A549 (cell line): ENCODE data around the gene ESYT1. TPM values are rescaled to one million over a fixed set of nuclear protein-coding genes. Genes with fewer than 3 reads are reported as not detected.

Source experiments
- ATAC-seq, 2 experiments: fragments of 200-7000 bp in 1 of 2; fragments of >200 bp in 1 of 2; cut with Nextera tagmentation in 1 of 2; cut with Tn5 transposase in 1 of 2; 3 replicates each; pipeline versions ENCODE4 v1.8.0 to v1.9.1; 2018 to 2020; ENCODE audit warnings: mild to moderate bottlenecking in 1 of 2, moderate library complexity in 1 of 2
- CTCF ChIA-PET: fragments of 300-600 bp; sonication (Branson Sonifier 250); formaldehyde crosslinking; extraction: SDS; loops from one replicate; lab custom pipeline; 2021; ENCODE audit warnings: antibody characterized with exemption, inconsistent platforms; lab: Yijun Ruan, JAX
- POLR2A ChIA-PET: fragments of 350-600 bp; formaldehyde crosslinking; extraction: SDS; loops from one replicate; lab custom pipeline; 2021; ENCODE audit warnings: antibody characterized with exemption, inconsistent platforms; lab: Yijun Ruan, JAX
- DNase-seq, 2 experiments: peaks; one replicate each; pipeline versions ENCODE4 v3.0.0 to v3.0.0-alpha.2; 2011 to 2016; ENCODE audit warnings: low read depth in 1 of 2, low spot score in 1 of 2
- FAIRE-seq: peaks from 2 replicates; lab custom pipeline; 2011; peaks lifted over from hg19 to GRCh38; lab: Jason Lieb, UNC
- H3K27ac ChIP-seq, 2 experiments: fragments of >200 bp; sonication (Bioruptor Twin); formaldehyde crosslinking; 3 replicates each; pipeline ENCODE4 v1.5.1; 2016 to 2017
- H3K4me1 ChIP-seq: fragments of >200 bp; sonication (Bioruptor Twin); formaldehyde crosslinking; 3 replicates; pipeline ENCODE4 v1.6.1; 2016
- H3K4me2 ChIP-seq: fragments of >200 bp; sonication (Bioruptor Twin); formaldehyde crosslinking; 3 replicates; pipeline ENCODE4 v1.6.1; 2016
- H3K4me3 ChIP-seq: fragments of >200 bp; sonication (Bioruptor Twin); formaldehyde crosslinking; 3 replicates; pipeline ENCODE4 v1.5.1; 2016
- H3K9me3 ChIP-seq: fragments of >200 bp; sonication (Bioruptor Twin); formaldehyde crosslinking; 3 replicates; pipeline ENCODE4 v1.6.1; 2016
- ATOH8 ChIP-seq: fragments of 250-450 bp; sonication (Bioruptor Pico); IDR thresholded peaks from 2 replicates; pipeline ENCODE4 v1.5.0; 2020; ENCODE audit warnings: low read depth, mild to moderate bottlenecking, moderate library complexity
- BCL3 ChIP-seq: fragments of >200 bp; sonication (Bioruptor Twin); formaldehyde crosslinking; IDR thresholded peaks from 3 replicates; pipeline ENCODE4 v1.6.1; 2016
- BHLHE40 ChIP-seq: IDR thresholded peaks from 2 replicates; pipeline ENCODE4 v1.6.1; 2012; ENCODE audit warnings: low read depth, low read length, inconsistent platforms
- CBX8 ChIP-seq: fragments of 200-600 bp; sonication (generic); IDR thresholded peaks from 2 replicates; pipeline ENCODE4 v1.6.1; 2016
- CHD2 ChIP-seq: fragments of 150-350 bp; IDR thresholded peaks from 2 replicates; pipeline ENCODE4 v1.6.1; 2014; ENCODE audit warnings: low read length; ENCODE audit not compliant: partially characterized antibody
- EHF ChIP-seq: fragments of 250-450 bp; sonication (Bioruptor Pico); IDR thresholded peaks from 2 replicates; pipeline ENCODE4 v1.5.0; 2020; ENCODE audit warnings: mild to moderate bottlenecking
- FOSL2 ChIP-seq, 2 experiments: fragments of 450-650 bp in 1 of 2; fragments of >200 bp in 1 of 2; sonication (Bioruptor Twin) in 1 of 2; formaldehyde crosslinking; IDR thresholded peaks; 2 replicates each; pipeline versions ENCODE4 v1.5.0 to v1.6.1; 2016 to 2020; ENCODE audit warnings: mild to moderate bottlenecking in 1 of 2, moderate library complexity in 1 of 2
- FOXS1 ChIP-seq: fragments of 250-450 bp; sonication (Bioruptor Pico); IDR thresholded peaks from 2 replicates; pipeline ENCODE4 v1.5.0; 2020; ENCODE audit warnings: mild to moderate bottlenecking, moderate library complexity
- HDAC2 ChIP-seq: fragments of 200-600 bp; sonication (generic); IDR thresholded peaks from 2 replicates; pipeline ENCODE4 v1.6.1; 2016
- HES2 ChIP-seq: fragments of >200 bp; sonication (Bioruptor Twin); formaldehyde crosslinking; IDR thresholded peaks from 2 replicates; pipeline ENCODE4 v1.6.1; 2016
- HOXB5 ChIP-seq: fragments of 250-450 bp; sonication (Bioruptor Pico); IDR thresholded peaks from 2 replicates; pipeline ENCODE4 v1.5.0; 2020; ENCODE audit warnings: mild to moderate bottlenecking, moderate library complexity
- KDM1A ChIP-seq: fragments of 200-600 bp; sonication (generic); IDR thresholded peaks from 2 replicates; pipeline ENCODE4 v1.6.1; 2016; ENCODE audit warnings: low read depth, mild to moderate bottlenecking
- MAZ ChIP-seq: fragments of 150-350 bp; IDR thresholded peaks from 2 replicates; pipeline ENCODE4 v1.6.1; 2014; ENCODE audit warnings: antibody characterized with exemption, low read depth, low read length, borderline replicate concordance
- NR3C1 ChIP-seq: fragments of >200 bp; sonication (Bioruptor Twin); formaldehyde crosslinking; IDR thresholded peaks from 3 replicates; pipeline ENCODE4 v1.6.1; 2017
- PHF8 ChIP-seq: fragments of 200-600 bp; sonication (generic); IDR thresholded peaks from 2 replicates; pipeline ENCODE4 v1.6.1; 2016; ENCODE audit warnings: low read depth, mild to moderate bottlenecking, antibody characterized with exemption, moderate library complexity, borderline replicate concordance
- POLR2AphosphoS2 ChIP-seq: conservative IDR thresholded peaks from 2 replicates; pipeline ENCODE4 v1.6.1; 2012; ENCODE audit warnings: low read length, improper control_type of control experiment, inconsistent platforms
- RAD21 ChIP-seq, 2 experiments: fragments of >200 bp in 1 of 2; sonication (Bioruptor Twin) in 1 of 2; formaldehyde crosslinking in 1 of 2; IDR thresholded peaks in 1 of 2; conservative IDR thresholded peaks in 1 of 2; 2 replicates in 1 of 2; 3 replicates in 1 of 2; pipeline ENCODE4 v1.6.1; 2012 to 2018; ENCODE audit warnings: inconsistent platforms in 1 of 2
- RNF2 ChIP-seq: fragments of 200-600 bp; sonication (generic); IDR thresholded peaks from 2 replicates; pipeline ENCODE4 v1.6.1; 2016; ENCODE audit warnings: low read depth, mild to moderate bottlenecking, antibody characterized with exemption, moderate library complexity, borderline replicate concordance
- TFCP2L1 ChIP-seq: fragments of 250-450 bp; sonication (Bioruptor Pico); IDR thresholded peaks from 2 replicates; pipeline ENCODE4 v1.5.0; 2021; ENCODE audit warnings: mild to moderate bottlenecking
- ZC3H11A ChIP-seq: fragments of 450-650 bp; IDR thresholded peaks from 2 replicates; pipeline ENCODE4 v1.6.1; 2014; ENCODE audit warnings: antibody characterized with exemption, mild to moderate bottlenecking
- ZFP36 ChIP-seq: fragments of 450-650 bp; IDR thresholded peaks from 2 replicates; pipeline ENCODE4 v1.6.1; 2014; ENCODE audit warnings: borderline replicate concordance; ENCODE audit not compliant: partially characterized antibody
- ZNF302 ChIP-seq: fragments of 250-450 bp; sonication (Bioruptor Pico); IDR thresholded peaks from 2 replicates; pipeline ENCODE4 v1.9.0; 2021; ENCODE audit warnings: inconsistent platforms, mild to moderate bottlenecking, moderate library complexity
- ZSCAN20 ChIP-seq: fragments of 250-450 bp; sonication (Bioruptor Pico); IDR thresholded peaks from 2 replicates; pipeline ENCODE4 v1.8.0; 2022; ENCODE audit warnings: mild to moderate bottlenecking, moderate library complexity
- WGBS: methylation state at CpG from one replicate; pipeline ENCODE4 v1.1.6; 2017; ENCODE audit errors: missing lambda C conversion rate; 5-methylcytosine and 5-hydroxymethylcytosine counted together
- polyA plus RNA-seq, 4 experiments: library from polyadenylated mRNA; depleted of rRNA in 3 of 4; stranded (reverse); fragments of >200 nt; fragmentation: RNase III in 1 of 4; extraction: RNeasy Plus Mini Kit Qiagen cat#74134 plus additional on column Dnase treatment in 1 of 4; gene quantifications; 2 replicates in 3 of 4; 3 replicates in 1 of 4; pipeline ENCODE4 v1.2.3, GENCODE V29; 2011 to 2017
- TF ChIP-seq, protein P1 (sequence below): fragments of 250-450 bp; sonication (Bioruptor Pico); IDR thresholded peaks from 2 replicates; pipeline ENCODE4 v1.5.0; 2021; ENCODE audit warnings: mild to moderate bottlenecking, moderate library complexity, borderline replicate concordance
- TF ChIP-seq, protein P2 (sequence below): fragments of 450-650 bp; IDR thresholded peaks from 2 replicates; pipeline ENCODE4 v1.6.1; 2014; ENCODE audit warnings: antibody characterized with exemption

Gene ESYT1
- polyA plus RNA-seq, 2 of the 4 experiments (the other 2 are of a cell fraction) = 54.2 to 72.4 TPM

- TF ChIP-seq ZC3H11A (no peak), BHLHE40 (no peak), HOXB5 (CRISPR knock-in tag) (no peak), HDAC2 (no peak), MAZ (no peak), CBX8 (no peak)
- TF ChIP-seq, protein P1, sequence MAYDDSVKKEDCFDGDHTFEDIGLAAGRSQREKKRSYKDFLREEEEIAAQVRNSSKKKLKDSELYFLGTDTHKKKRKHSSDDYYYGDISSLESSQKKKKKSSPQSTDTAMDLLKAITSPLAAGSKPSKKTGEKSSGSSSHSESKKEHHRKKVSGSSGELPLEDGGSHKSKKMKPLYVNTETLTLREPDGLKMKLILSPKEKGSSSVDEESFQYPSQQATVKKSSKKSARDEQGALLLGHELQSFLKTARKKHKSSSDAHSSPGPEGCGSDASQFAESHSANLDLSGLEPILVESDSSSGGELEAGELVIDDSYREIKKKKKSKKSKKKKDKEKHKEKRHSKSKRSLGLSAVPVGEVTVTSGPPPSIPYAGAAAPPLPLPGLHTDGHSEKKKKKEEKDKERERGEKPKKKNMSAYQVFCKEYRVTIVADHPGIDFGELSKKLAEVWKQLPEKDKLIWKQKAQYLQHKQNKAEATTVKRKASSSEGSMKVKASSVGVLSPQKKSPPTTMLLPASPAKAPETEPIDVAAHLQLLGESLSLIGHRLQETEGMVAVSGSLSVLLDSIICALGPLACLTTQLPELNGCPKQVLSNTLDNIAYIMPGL (CRISPR knock-in tag) = no peak
- TF ChIP-seq, all 56 proteins: peak for 0
Measured at GRCh38 chr12:56086608-56087007, 41.5 kb upstream of the ESYT1 start (continued).

GRCh38 chr12:56087220-56087619 is 40.8 kb upstream of the ESYT1 start:
- no peak for TF ChIP-seq FOXS1 (CRISPR knock-in tag)
- ATAC-seq (peak in 1 of 2 experiments; percentile 48; a peak in 2 of 6 replicates), FAIRE-seq (no peak), DNase-seq (peak in 1 of 2 experiments; percentile 45)
- Histone ChIP-seq H3K9me3 (no peaks in the 10 kb centered on the region), H3K4me1 (peaks cover 8% of the 10 kb centered on the region), H3K4me2 (no peak overlapping the region), H3K4me3 (no peak overlapping the region), H3K27ac (no peak overlapping the region)
- POLR2A ChIA-PET = no interaction called here
- 66% methylated on average over 6 of the region's 6 CpGs for WGBS
- CTCF ChIA-PET = interaction anchor here (0.6 to 1.9 kb wide), 3 partner anchors 8 to 43 kb away, joined by 3 to 5 read pairs (median 4); partner anchors contain the start of gene ZC3H10

GRCh38 chr12:56097738-56098137 is 30.3 kb upstream of the ESYT1 start:
- Histone ChIP-seq H3K4me3 (no peak overlapping the region), H3K9me3 (no peaks in the 10 kb centered on the region; the same call in 2 of the 3 replicates), H3K27ac (no peak overlapping the region), H3K4me2 (no peak overlapping the region), H3K4me1 (no peaks in the 10 kb centered on the region)
- no peak for TF ChIP-seq KDM1A
- TF ChIP-seq, protein P1 (CRISPR knock-in tag) = no peak
- TF ChIP-seq RAD21 (conservative IDR thresholded peaks at IDR 0.05 in 1 of 2, IDR thresholded peaks at IDR 0.05 in 1 of 2) = no peak
- no peak for TF ChIP-seq CHD2
- WGBS = 84% methylated on average over 6 of the region's 6 CpGs
- DNase-seq (no peak), FAIRE-seq (no peak), ATAC-seq (no peak)
- ChIA-PET CTCF (no interaction called here), POLR2A (interaction anchor here (0.6 kb wide), 1 partner anchor 43 kb away, joined by 7 read pairs; no protein-coding TSS in a partner anchor)

DNA sequence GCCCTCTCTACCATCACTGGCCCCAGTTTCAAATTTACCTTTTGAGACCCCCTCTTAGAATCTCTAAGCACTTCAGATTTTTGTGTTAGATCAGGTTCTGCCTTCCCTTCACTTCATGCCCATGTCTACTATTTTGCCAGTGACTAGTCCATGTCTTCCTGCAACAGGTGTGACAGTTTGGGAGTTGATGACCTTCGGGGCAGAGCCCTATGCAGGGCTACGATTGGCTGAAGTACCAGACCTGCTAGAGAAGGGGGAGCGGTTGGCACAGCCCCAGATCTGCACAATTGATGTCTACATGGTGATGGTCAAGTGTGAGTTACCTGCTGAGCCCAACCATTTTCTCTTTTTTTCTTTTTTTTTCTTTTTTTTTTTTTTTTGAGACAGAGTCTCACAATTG is 29.5 kb upstream of the ESYT1 start:
- H3K4me1 ChIP-seq = peaks cover 7% of the 10 kb centered on the region
- ChIA-PET CTCF (interaction anchor here (0.6 to 1.3 kb wide), 4 partner anchors 16 to 142 kb away, joined by 3 to 9 read pairs (median 3); partner anchors contain the start of gene ERBB3), POLR2A (no interaction called here)
- 58% methylated on average over 3 of the region's 3 CpGs for WGBS
- no peak overlapping the region for H3K4me2 ChIP-seq
- no peak for FAIRE-seq
- no peaks in the 10 kb centered on the region for H3K9me3 ChIP-seq
- H3K27ac ChIP-seq = no peak overlapping the region
- no peak for ATAC-seq
- no peak for DNase-seq
- no peak overlapping the region for H3K4me3 ChIP-seq
- no peak for TF ChIP-seq PHF8
- TF ChIP-seq ZNF302 = no peak
- no peak for TF ChIP-seq RNF2
- TF ChIP-seq HOXB5 (CRISPR knock-in tag) = no peak
- TF ChIP-seq HES2 = no peak
- TF ChIP-seq FOSL2 (IDR thresholded peaks at IDR 0.05) = no peak
- no peak for TF ChIP-seq FOSL2 (CRISPR knock-in tag; IDR thresholded peaks at IDR 0.05)
- no peak for TF ChIP-seq TFCP2L1
- no peak for TF ChIP-seq EHF (CRISPR knock-in tag)
- TF ChIP-seq ZFP36 = no peak
- no peak for TF ChIP-seq BCL3
- TF ChIP-seq, protein P2, sequence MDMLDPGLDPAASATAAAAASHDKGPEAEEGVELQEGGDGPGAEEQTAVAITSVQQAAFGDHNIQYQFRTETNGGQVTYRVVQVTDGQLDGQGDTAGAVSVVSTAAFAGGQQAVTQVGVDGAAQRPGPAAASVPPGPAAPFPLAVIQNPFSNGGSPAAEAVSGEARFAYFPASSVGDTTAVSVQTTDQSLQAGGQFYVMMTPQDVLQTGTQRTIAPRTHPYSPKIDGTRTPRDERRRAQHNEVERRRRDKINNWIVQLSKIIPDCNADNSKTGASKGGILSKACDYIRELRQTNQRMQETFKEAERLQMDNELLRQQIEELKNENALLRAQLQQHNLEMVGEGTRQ = no peak
- TF ChIP-seq ZSCAN20 (CRISPR knock-in tag) = no peak
- TF ChIP-seq CHD2 = no peak
- TF ChIP-seq ATOH8 (CRISPR knock-in tag) = no peak
- no peak for TF ChIP-seq POLR2AphosphoS2
- no peak for TF ChIP-seq NR3C1
